ENCODE data around the gene MESD. TPM values are rescaled to one million over a fixed set of nuclear protein-coding genes. Genes with fewer than 3 reads are reported as not detected.

The MESD gene
- total and polyA plus RNA-seq, 2 donors from 2014 or later: 23.3 to 30.9 TPM

- H3K4me3 ChIP-seq (ENCODE audit: low read length in 3 of 3): no peak overlapping the region
- FAIRE-seq: no peak
- no peaks in the 10 kb centered on the region for H3K36me3 ChIP-seq (ENCODE audit: control insufficient read depth in 2 of 3, insufficient read depth in 3 of 3, low read length in 3 of 3)
- intact Hi-C loops (cut with DNase I): no loop called here
- no peak overlapping the region for H3K9ac ChIP-seq (ENCODE audit: low read length in 3 of 3)
- DNase-seq: no peak
- no peak overlapping the region for H3K27ac ChIP-seq (ENCODE audit: low read depth in 2 of 2, low read length in 2 of 2)
- peaks cover 0 to 4% (median 0%) of the 10 kb centered on the region in 3 donors for H3K4me1 ChIP-seq (ENCODE audit: control insufficient read depth in 2 of 3, insufficient read depth in 2 of 3, low read depth in 1 of 3, low read length in 3 of 3)
- H3K27me3 ChIP-seq (ENCODE audit: control insufficient read depth, insufficient read depth, low read length): no peaks in the 10 kb centered on the region
- TF ChIP-seq CTCF (IDR thresholded peaks at IDR 0.05; ENCODE audit: borderline replicate concordance, extremely low read depth, insufficient read depth): no peak
- H3K9me3 ChIP-seq (ENCODE audit: control insufficient read depth in 2 of 3, insufficient read depth in 1 of 3, low read length in 3 of 3): no peaks in the 10 kb centered on the region
These were observed 31.7 kb upstream of the MESD start for GRCh38 chr15:81021321-81021720.

GRCh38 chr15:81018197-81018596 lies 28.6 kb upstream of the MESD start:
- no peaks in the 10 kb centered on the region for H3K4me1 ChIP-seq (ENCODE audit: control insufficient read depth in 2 of 3, insufficient read depth in 2 of 3, low read depth in 1 of 3, low read length in 3 of 3)
- no peaks in the 10 kb centered on the region for H3K36me3 ChIP-seq (ENCODE audit: control insufficient read depth in 2 of 3, insufficient read depth in 3 of 3, low read length in 3 of 3)
- H3K9me3 ChIP-seq (ENCODE audit: control insufficient read depth in 2 of 3, insufficient read depth in 1 of 3, low read length in 3 of 3): no peaks in the 10 kb centered on the region
- FAIRE-seq: no peak
- no peak overlapping the region for H3K27ac ChIP-seq (ENCODE audit: low read depth in 2 of 2, low read length in 2 of 2)
- TF ChIP-seq CTCF (IDR thresholded peaks at IDR 0.05; ENCODE audit: borderline replicate concordance, extremely low read depth, insufficient read depth): no peak
- DNase-seq: no peak
- intact Hi-C loops (cut with DNase I): no loop called here
- no peak overlapping the region for H3K4me3 ChIP-seq (ENCODE audit: low read length in 3 of 3)
- H3K27me3 ChIP-seq (ENCODE audit: control insufficient read depth, insufficient read depth, low read length): no peaks in the 10 kb centered on the region
- no peak overlapping the region for H3K9ac ChIP-seq (ENCODE audit: low read length in 3 of 3)

GRCh38 chr15:81016489-81017068 lies 27.0 kb upstream of the MESD start:
- Histone ChIP-seq H3K9ac (ENCODE audit: low read length in 3 of 3) (no peak overlapping the region), H3K36me3 (ENCODE audit: control insufficient read depth in 2 of 3, insufficient read depth in 3 of 3, low read length in 3 of 3) (no peaks in the 10 kb centered on the region), H3K4me1 (ENCODE audit: control insufficient read depth in 2 of 3, insufficient read depth in 2 of 3, low read depth in 1 of 3, low read length in 3 of 3) (no peaks in the 10 kb centered on the region), H3K9me3 (ENCODE audit: control insufficient read depth in 2 of 3, insufficient read depth in 1 of 3, low read length in 3 of 3) (no peaks in the 10 kb centered on the region), H3K4me3 (ENCODE audit: low read length in 3 of 3) (no peak overlapping the region), H3K27me3 (ENCODE audit: control insufficient read depth, insufficient read depth, low read length) (no peaks in the 10 kb centered on the region), H3K27ac (ENCODE audit: low read depth in 2 of 2, low read length in 2 of 2) (no peak overlapping the region)
- intact Hi-C loops (cut with DNase I): no loop called here
- FAIRE-seq: no peak
- no peak for DNase-seq
- no peak for TF ChIP-seq CTCF (IDR thresholded peaks at IDR 0.05; ENCODE audit: borderline replicate concordance, extremely low read depth, insufficient read depth)
